Small intestine (tissue), 7 donors: Measurements from ENCODE around the gene CMTM7. TPM values are rescaled to one million over a fixed set of nuclear protein-coding genes. Genes with fewer than 3 reads are reported as not detected.

Experiments
- DNase-seq, 2 donors: peaks; one replicate each; pipeline versions ENCODE4 v3.0.0 to v3.0.0-alpha.2; 2013
- FAIRE-seq: peaks from 2 replicates; lab custom pipeline; 2012; peaks lifted over from hg19 to GRCh38; lab: Jason Lieb, UNC
- H3K27ac ChIP-seq, 3 donors: one replicate each; pipeline ENCODE4 v1.5.1; 2013; ENCODE audit warnings: low read length in 2 of 3, mild to moderate bottlenecking in 2 of 3, control low read depth in 1 of 3, inconsistent platforms in 1 of 3, low read depth in 1 of 3, moderate library complexity in 1 of 3
- H3K27me3 ChIP-seq, 3 donors: one replicate each; pipeline ENCODE4 v1.6.1; 2013; ENCODE audit warnings: low read length in 3 of 3, inconsistent platforms in 1 of 3; ENCODE audit not compliant: control insufficient read depth in 3 of 3, insufficient read depth in 3 of 3
- H3K36me3 ChIP-seq, 3 donors: one replicate each; pipeline ENCODE4 v1.6.1; 2013; ENCODE audit warnings: low read length in 3 of 3, inconsistent platforms in 1 of 3, low read depth in 1 of 3, mild to moderate bottlenecking in 1 of 3, moderate library complexity in 1 of 3; ENCODE audit not compliant: control insufficient read depth in 3 of 3, insufficient read depth in 2 of 3
- H3K4me1 ChIP-seq, 3 donors: one replicate each; pipeline ENCODE4 v1.6.1; 2013; ENCODE audit warnings: low read length in 2 of 3, inconsistent platforms in 1 of 3, low read depth in 1 of 3, mild to moderate bottlenecking in 1 of 3, moderate library complexity in 1 of 3; ENCODE audit not compliant: control insufficient read depth in 3 of 3, insufficient read depth in 2 of 3
- H3K4me3 ChIP-seq, 3 donors: one replicate each; pipeline ENCODE4 v1.5.1; 2013; ENCODE audit warnings: low read length in 3 of 3, control low read depth in 1 of 3, inconsistent platforms in 1 of 3, low read depth in 1 of 3, mild to moderate bottlenecking in 1 of 3, moderate library complexity in 1 of 3
- H3K9me3 ChIP-seq, 2 donors: one replicate each; pipeline ENCODE4 v1.6.1; 2013; ENCODE audit warnings: low read depth in 1 of 2, low read length in 1 of 2; ENCODE audit not compliant: control insufficient read depth in 2 of 2, insufficient read depth in 1 of 2
- WGBS, 3 donors: extraction: QIAGEN DNeasy Blood & Tissue Kit; methylation state at CpG; one replicate each; pipeline ENCODE4 v1.1.7; 2013; 5-methylcytosine and 5-hydroxymethylcytosine counted together
- polyA plus RNA-seq, 4 donors: library from polyadenylated mRNA; stranded (reverse) in 3 of 4; unstranded in 1 of 4; fragments of 200-250 nt in 3 of 4; fragments of 120-200 nt in 1 of 4; gene quantifications; one replicate each; pipeline versions ENCODE4 v1.2.1 to v1.2.3, GENCODE V29; 2013
- donor health status: healthy with polysubstance abuse.
- donor health status: control.
- donor health status: control.
- donor health status: Bipolar disorder and iron deficiency.
- donor health status: healthy.

CMTM7 gene
- polyA plus RNA-seq, 4 donors = 2.0 to 8.2 (median 4.5) TPM

DNA sequence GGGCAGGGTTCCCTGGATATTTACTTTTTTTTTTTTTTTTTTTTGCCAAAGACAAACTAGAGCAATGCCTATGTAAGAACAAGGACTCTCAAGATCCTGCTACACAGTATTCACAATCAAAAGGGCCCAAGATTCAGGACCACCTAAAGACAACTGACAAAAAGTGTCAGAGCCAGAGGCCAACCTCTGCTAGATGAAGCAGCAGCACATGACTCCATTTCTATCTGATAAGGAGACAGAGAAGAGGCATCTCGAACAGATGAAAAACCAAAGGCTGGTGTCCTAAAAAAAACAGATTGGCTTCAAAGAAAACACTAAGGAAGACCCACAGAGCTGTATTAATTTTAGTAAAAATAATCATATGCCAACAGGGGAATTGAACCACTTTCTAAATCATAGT is 91.0 kb downstream of the CMTM7 start:
- Histone ChIP-seq H3K9me3 (no peaks in the 10 kb centered on the region), H3K27ac (no peak overlapping the region), H3K36me3 (peaks cover 4 to 18% (median 12%) of the 10 kb centered on the region in 3 donors), H3K4me1 (no peaks in the 10 kb centered on the region), H3K27me3 (no peaks in the 10 kb centered on the region), H3K4me3 (no peak overlapping the region)
- DNase-seq (no peak), FAIRE-seq (no peak)
- WGBS, 3 donors = 75 to 89% (median 83%) methylated on average over 1 of the region's 1 CpG

- peak overlapping the region in 1 of 3 donors; percentile 31 for H3K27ac ChIP-seq
- DNase-seq = no peak
- H3K36me3 ChIP-seq = peaks cover 4 to 14% (median 12%) of the 10 kb centered on the region in 3 donors
- FAIRE-seq = peak; percentile 36
- no peaks in the 10 kb centered on the region for H3K4me1 ChIP-seq
- no peak overlapping the region for H3K4me3 ChIP-seq
- H3K9me3 ChIP-seq = no peaks in the 10 kb centered on the region
- WGBS, 3 donors = 41 to 48% (median 45%) methylated on average over 1 of the region's 1 CpG
- H3K27me3 ChIP-seq = no peaks in the 10 kb centered on the region
Measured at GRCh38 chr3:32483772-32484171, 92.1 kb downstream of the CMTM7 start.

- no peaks in the 10 kb centered on the region for H3K4me1 ChIP-seq
- 83 to 92% (median 90%) methylated on average over 6 of the region's 6 CpGs for WGBS, 3 donors
- H3K27ac ChIP-seq = no peak overlapping the region
- H3K4me3 ChIP-seq = no peak overlapping the region
- H3K9me3 ChIP-seq = no peaks in the 10 kb centered on the region
- DNase-seq (no peak), FAIRE-seq (no peak)
- H3K27me3 ChIP-seq = no peaks in the 10 kb centered on the region
- peaks cover 4 to 14% (median 10%) of the 10 kb centered on the region in 3 donors for H3K36me3 ChIP-seq
Measured at GRCh38 chr3:32484436-32484835, 92.8 kb downstream of the CMTM7 start.

DNA sequence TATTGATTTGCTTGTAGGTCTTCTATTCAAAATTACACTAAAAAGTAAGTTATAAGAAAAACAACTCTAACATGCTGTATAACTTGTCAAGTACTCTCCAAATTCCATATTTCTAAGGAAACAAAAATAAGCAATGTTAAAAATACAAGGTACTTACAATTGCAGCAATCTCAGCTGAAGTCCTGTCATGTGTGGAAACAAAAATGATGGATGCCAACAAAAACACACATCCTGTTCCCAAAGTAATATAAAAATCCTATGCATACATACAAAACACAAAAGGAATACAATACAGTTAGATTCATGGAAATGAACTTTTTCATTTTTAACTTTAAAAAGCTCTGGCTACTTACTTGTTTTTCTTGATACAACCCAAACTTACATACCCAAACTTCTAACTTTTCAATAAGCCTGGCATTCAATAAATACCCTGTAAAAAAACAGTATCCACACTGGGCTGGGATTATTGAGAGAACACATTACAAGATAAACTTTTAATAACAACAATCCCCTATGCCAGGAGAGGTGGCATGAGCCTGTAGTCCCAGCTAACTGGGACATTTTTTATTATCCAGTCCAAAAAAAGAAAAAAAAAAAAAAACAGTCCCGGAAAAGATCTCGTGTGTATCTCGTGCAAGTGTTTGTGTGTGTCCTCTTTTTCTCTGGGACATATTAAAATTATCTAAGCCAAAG is 96.3 kb downstream of the CMTM7 start:
- FAIRE-seq (no peak), DNase-seq (no peak)
- no peaks in the 10 kb centered on the region for H3K9me3 ChIP-seq
- peaks cover 4 to 17% (median 4%) of the 10 kb centered on the region in 3 donors for H3K36me3 ChIP-seq
- 90 to 94% (median 92%) methylated on average over 3 of the region's 3 CpGs for WGBS, 3 donors
- no peak overlapping the region for H3K4me3 ChIP-seq
- no peak overlapping the region for H3K27ac ChIP-seq
- no peaks in the 10 kb centered on the region for H3K27me3 ChIP-seq
- no peaks in the 10 kb centered on the region for H3K4me1 ChIP-seq

GRCh38 chr3:32488474-32489008 is 96.9 kb downstream of the CMTM7 start:
- no peaks in the 10 kb centered on the region for H3K4me1 ChIP-seq
- FAIRE-seq (no peak), DNase-seq (no peak)
- WGBS, 3 donors = 65 to 82% (median 80%) methylated on average over 3 of the region's 3 CpGs
- no peak overlapping the region for H3K27ac ChIP-seq
- H3K36me3 ChIP-seq = peaks cover 4 to 17% (median 8%) of the 10 kb centered on the region in 3 donors
- no peaks in the 10 kb centered on the region for H3K27me3 ChIP-seq
- H3K9me3 ChIP-seq = no peaks in the 10 kb centered on the region
- no peak overlapping the region for H3K4me3 ChIP-seq

- Histone ChIP-seq H3K27me3 (no peaks in the 10 kb centered on the region), H3K4me1 (peaks cover 0 to 7% (median 0%) of the 10 kb centered on the region in 3 donors), H3K27ac (no peak overlapping the region), H3K36me3 (peaks cover 0 to 6% (median 4%) of the 10 kb centered on the region in 3 donors), H3K9me3 (no peaks in the 10 kb centered on the region), H3K4me3 (peak overlapping the region in 1 of 3 donors; percentile 2)
- no peak for FAIRE-seq
- DNase-seq = no peak
- WGBS, 3 donors = 79 to 91% (median 87%) methylated on average over 3 of the region's 3 CpGs
Measured at GRCh38 chr3:32492684-32493436, 101.2 kb downstream of the CMTM7 start.

DNA sequence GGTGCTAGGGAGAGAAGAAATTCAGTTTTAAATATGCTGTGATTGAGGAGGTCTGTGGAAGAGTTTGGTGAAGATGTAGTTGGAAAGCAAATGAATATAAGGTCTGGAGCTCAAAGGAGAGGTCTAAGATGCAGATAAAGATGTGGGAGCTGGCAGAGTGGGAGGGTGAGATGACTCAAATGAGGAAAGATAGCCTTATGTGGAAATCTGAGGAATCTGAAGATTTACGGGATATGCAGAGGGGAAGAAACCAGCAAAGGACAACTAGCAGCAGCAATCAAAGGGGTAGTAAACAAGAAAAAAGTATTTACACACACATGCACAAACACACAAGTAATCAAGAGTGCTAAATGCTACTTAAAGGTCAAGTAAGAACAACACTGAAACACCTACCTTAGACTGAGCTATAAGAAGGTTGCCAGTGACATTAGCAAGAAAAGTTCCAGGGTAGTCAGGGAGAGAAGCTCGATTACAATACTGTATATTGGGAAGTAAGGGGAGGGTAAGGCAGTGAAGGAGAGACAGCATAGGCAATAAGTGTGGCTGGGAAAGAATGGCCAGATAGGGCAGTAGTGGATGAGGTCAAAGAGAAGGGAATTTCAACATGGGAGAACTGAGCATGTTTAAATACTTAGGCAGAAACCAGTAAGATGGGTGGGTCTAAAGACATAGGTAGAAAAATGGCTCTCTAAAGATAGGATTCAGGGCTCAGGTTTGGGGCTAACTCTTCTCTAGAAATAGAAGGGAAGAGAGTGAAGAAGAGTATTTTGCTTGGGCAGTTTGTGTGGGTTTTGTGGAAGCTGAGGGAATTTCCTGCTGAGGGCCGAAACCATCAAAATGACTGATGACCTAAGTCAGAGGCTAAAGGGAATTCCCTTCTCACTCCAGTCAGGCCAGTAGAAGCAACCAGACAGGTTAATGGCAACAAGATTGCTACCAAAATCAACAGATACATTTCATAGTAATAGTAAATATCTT is 102.1 kb downstream of the CMTM7 start:
- peaks cover 0 to 7% (median 0%) of the 10 kb centered on the region in 3 donors for H3K4me1 ChIP-seq
- 70 to 84% (median 73%) methylated on average over 3 of the region's 3 CpGs for WGBS, 3 donors
- no peaks in the 10 kb centered on the region for H3K27me3 ChIP-seq
- peaks cover 0 to 6% (median 4%) of the 10 kb centered on the region in 3 donors for H3K36me3 ChIP-seq
- no peak for FAIRE-seq
- peak overlapping the region in 1 of 3 donors; percentile 2 for H3K4me3 ChIP-seq
- DNase-seq = no peak
- H3K9me3 ChIP-seq = no peaks in the 10 kb centered on the region
- no peak overlapping the region for H3K27ac ChIP-seq
